ENCODE results near the gene PTPRT.

PTPRT gene

GRCh38 chr20:42588847-42589246, 600.9 kb downstream of the PTPRT start:
- Histone ChIP-seq H3K4me2 (ENCODE audit: low read depth, low read length, poor library complexity, severe bottlenecking) (no peak overlapping the region), H3F3A (ENCODE audit: insufficient read depth) (no peaks in the 10 kb centered on the region), H3K9ac (ENCODE audit: low read length) (no peak overlapping the region), H3K9me3 (ENCODE audit: insufficient read depth, low read length) (no peaks in the 10 kb centered on the region), H3K27ac (ENCODE audit: low read depth, low read length) (no peak overlapping the region), H3K36me3 (ENCODE audit: low read length) (no peaks in the 10 kb centered on the region), H3K27me3 (ENCODE audit: low read length) (no peaks in the 10 kb centered on the region), H3K9me2 (replicated peaks; ENCODE audit: insufficient read depth, low read length) (no peaks in the 10 kb centered on the region), H2AFZ (ENCODE audit: low read depth, low read length, severe bottlenecking) (no peak overlapping the region), H3K4me3 (ENCODE audit: insufficient read depth, low read length, poor library complexity, severe bottlenecking) (no peak overlapping the region), H4K20me1 (ENCODE audit: low read depth, low read length) (no peaks in the 10 kb centered on the region), H3K79me2 (ENCODE audit: insufficient read depth, low read length) (no peaks in the 10 kb centered on the region)
- TF ChIP-seq EZH2phosphoT487 (conservative IDR thresholded peaks at IDR 0.05; ENCODE audit: low read length): no peak
- no peak for TF ChIP-seq CTCF (IDR thresholded peaks at IDR 0.05; ENCODE audit: insufficient read depth, low read length, poor library complexity, severe bottlenecking)

- Histone ChIP-seq H3K79me2 (ENCODE audit: insufficient read depth, low read length) (no peaks in the 10 kb centered on the region), H3K9ac (ENCODE audit: low read length) (no peak overlapping the region), H3K9me2 (replicated peaks; ENCODE audit: insufficient read depth, low read length) (no peaks in the 10 kb centered on the region), H3K4me3 (ENCODE audit: insufficient read depth, low read length, poor library complexity, severe bottlenecking) (no peak overlapping the region), H3F3A (ENCODE audit: insufficient read depth) (no peaks in the 10 kb centered on the region), H3K27ac (ENCODE audit: low read depth, low read length) (no peak overlapping the region), H3K36me3 (ENCODE audit: low read length) (no peaks in the 10 kb centered on the region), H4K20me1 (ENCODE audit: low read depth, low read length) (no peaks in the 10 kb centered on the region), H3K4me2 (ENCODE audit: low read depth, low read length, poor library complexity, severe bottlenecking) (no peak overlapping the region), H2AFZ (ENCODE audit: low read depth, low read length, severe bottlenecking) (no peak overlapping the region), H3K27me3 (ENCODE audit: low read length) (no peaks in the 10 kb centered on the region), H3K9me3 (ENCODE audit: insufficient read depth, low read length) (no peaks in the 10 kb centered on the region)
- TF ChIP-seq CTCF (IDR thresholded peaks at IDR 0.05; ENCODE audit: insufficient read depth, low read length, poor library complexity, severe bottlenecking) (no peak), EZH2phosphoT487 (conservative IDR thresholded peaks at IDR 0.05; ENCODE audit: low read length) (no peak)
These were observed 602.3 kb downstream of the PTPRT start for GRCh38 chr20:42587427-42587826.

- Histone ChIP-seq H3K9ac (ENCODE audit: low read length) (no peak overlapping the region), H3K4me2 (ENCODE audit: low read depth, low read length, poor library complexity, severe bottlenecking) (no peak overlapping the region), H3K27me3 (ENCODE audit: low read length) (no peaks in the 10 kb centered on the region), H3K79me2 (ENCODE audit: insufficient read depth, low read length) (no peaks in the 10 kb centered on the region), H3K9me2 (replicated peaks; ENCODE audit: insufficient read depth, low read length) (no peaks in the 10 kb centered on the region), H3F3A (ENCODE audit: insufficient read depth) (no peaks in the 10 kb centered on the region), H2AFZ (ENCODE audit: low read depth, low read length, severe bottlenecking) (no peak overlapping the region), H3K9me3 (ENCODE audit: insufficient read depth, low read length) (no peaks in the 10 kb centered on the region), H4K20me1 (ENCODE audit: low read depth, low read length) (no peaks in the 10 kb centered on the region), H3K4me3 (ENCODE audit: insufficient read depth, low read length, poor library complexity, severe bottlenecking) (no peak overlapping the region), H3K27ac (ENCODE audit: low read depth, low read length) (no peak overlapping the region), H3K36me3 (ENCODE audit: low read length) (no peaks in the 10 kb centered on the region)
- TF ChIP-seq CTCF (IDR thresholded peaks at IDR 0.05; ENCODE audit: insufficient read depth, low read length, poor library complexity, severe bottlenecking) (no peak), EZH2phosphoT487 (conservative IDR thresholded peaks at IDR 0.05; ENCODE audit: low read length) (no peak)
These were observed 608.4 kb downstream of the PTPRT start for GRCh38 chr20:42581311-42581710.

Measured in SU-DHL-6 (cell line).